ENCODE measurements around the gene CEP72.

GRCh38 chr5:570446-570845, 41.7 kb upstream of the CEP72 start:
- TF ChIP-seq EZH2 (IDR thresholded peaks at IDR 0.05), result no peak
- no peak for TF ChIP-seq EZH2phosphoT487 (IDR thresholded peaks at IDR 0.05)
- no peak for TF ChIP-seq CTCF (IDR thresholded peaks at IDR 0.05)
